ENCODE results near the gene MMP7.
A peak's percentile ranks its signal among the peaks of the same experiment; 100 is the strongest.

Gene MMP7

GRCh38 chr11:102545701-102546100 is 15.2 kb upstream of the MMP7 start:
- no peak overlapping the region for H3K4me3 ChIP-seq (ENCODE audit: low read depth, low read length)
- TF ChIP-seq CTCF (IDR thresholded peaks at IDR 0.05; ENCODE audit: control insufficient read depth, extremely low read depth, insufficient read depth), result no peak
- DNase-seq (ENCODE audit: low read depth), result no peak

DNA sequence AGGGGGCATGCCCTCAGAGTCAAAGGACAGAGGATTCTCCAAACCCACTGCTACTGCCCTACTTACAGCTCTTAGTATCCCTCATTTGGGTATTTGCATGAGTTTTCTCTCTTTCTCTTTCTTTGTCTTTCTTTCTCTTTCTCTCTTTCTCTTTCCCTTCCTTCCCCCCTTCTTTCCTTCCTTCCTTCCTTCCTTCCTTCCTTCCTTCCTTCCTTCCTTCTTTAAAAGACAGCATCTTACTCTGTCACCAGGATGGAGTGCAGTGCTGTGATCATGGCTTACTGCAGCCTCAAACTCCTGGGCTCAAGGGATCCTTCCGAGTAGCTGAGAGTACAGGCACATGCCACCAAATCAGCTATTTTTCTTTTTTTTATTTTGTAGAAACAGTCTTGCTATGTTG is 14.0 kb upstream of the MMP7 start:
- no peak for DNase-seq (ENCODE audit: low read depth)
- no peak for TF ChIP-seq CTCF (IDR thresholded peaks at IDR 0.05; ENCODE audit: control insufficient read depth, extremely low read depth, insufficient read depth)
- H3K4me3 ChIP-seq (ENCODE audit: low read depth, low read length), result no peak overlapping the region

GRCh38 chr11:102539567-102539966 is 9.0 kb upstream of the MMP7 start:
- no peak for DNase-seq (ENCODE audit: low read depth)
- TF ChIP-seq CTCF (IDR thresholded peaks at IDR 0.05; ENCODE audit: control insufficient read depth, extremely low read depth, insufficient read depth), result no peak
- no peak overlapping the region for H3K4me3 ChIP-seq (ENCODE audit: low read depth, low read length)

GRCh38 chr11:102538932-102539331 is 8.4 kb upstream of the MMP7 start:
- no peak overlapping the region for H3K4me3 ChIP-seq (ENCODE audit: low read depth, low read length)
- TF ChIP-seq CTCF (IDR thresholded peaks at IDR 0.05; ENCODE audit: control insufficient read depth, extremely low read depth, insufficient read depth), result no peak
- DNase-seq (ENCODE audit: low read depth), result no peak

GRCh38 chr11:102534261-102534872 is 3.8 kb upstream of the MMP7 start:
- peak; percentile 33 for TF ChIP-seq CTCF (IDR thresholded peaks at IDR 0.05; ENCODE audit: control insufficient read depth, extremely low read depth, insufficient read depth)
- DNase-seq (ENCODE audit: low read depth), result no peak
- no peak overlapping the region for H3K4me3 ChIP-seq (ENCODE audit: low read depth, low read length)

DNA sequence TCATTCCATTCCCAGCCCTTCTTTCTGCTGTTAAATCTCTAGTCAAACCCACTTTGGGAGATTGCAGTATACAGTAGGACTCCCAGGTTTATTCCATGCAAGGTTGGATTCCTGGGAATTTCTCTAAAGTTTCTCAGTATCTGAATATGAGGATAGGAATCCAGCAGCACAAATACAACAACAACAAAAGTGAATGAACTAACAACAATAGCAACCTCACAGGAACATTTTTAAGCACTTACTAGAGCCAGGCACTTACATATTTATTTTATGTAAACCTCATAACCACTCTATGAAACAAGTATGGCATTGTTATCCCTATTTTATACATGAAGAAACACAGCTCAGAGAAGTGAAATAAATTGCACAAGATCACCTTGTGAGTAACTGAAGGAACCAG is 1.9 kb downstream of the MMP7 start:
- no peak for DNase-seq (ENCODE audit: low read depth)
- TF ChIP-seq CTCF (IDR thresholded peaks at IDR 0.05; ENCODE audit: control insufficient read depth, extremely low read depth, insufficient read depth), result no peak
- no peak overlapping the region for H3K4me3 ChIP-seq (ENCODE audit: low read depth, low read length)

DNA sequence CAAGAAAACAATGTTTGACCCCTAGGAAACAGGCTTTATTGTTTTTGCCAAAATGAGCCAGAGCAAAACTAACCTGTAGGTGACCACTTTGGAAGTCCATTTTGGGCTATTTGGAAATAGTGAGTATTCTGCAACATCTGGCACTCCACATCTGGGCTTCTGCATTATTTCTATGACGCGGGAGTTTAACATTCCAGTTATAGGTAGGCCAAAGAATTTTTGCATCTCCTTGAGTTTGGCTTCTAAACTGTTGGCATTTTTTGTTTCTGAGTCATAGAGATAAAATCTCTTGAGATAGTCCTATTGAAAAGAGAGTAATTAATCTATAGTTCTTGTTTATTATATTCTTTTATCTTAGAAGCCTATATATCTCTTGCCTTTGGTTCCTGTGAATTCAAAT is 2.9 kb downstream of the MMP7 start:
- DNase-seq (ENCODE audit: low read depth), result no peak

More for the DNA sequence above, 2.9 kb downstream of the MMP7 start:
- TF ChIP-seq CTCF (IDR thresholded peaks at IDR 0.05; ENCODE audit: control insufficient read depth, extremely low read depth, insufficient read depth), result no peak
- H3K4me3 ChIP-seq (ENCODE audit: low read depth, low read length), result no peak overlapping the region
